K562 (cell line): ENCODE measurements around the gene RAP1A. TPM values are rescaled to one million over a fixed set of nuclear protein-coding genes. Genes with fewer than 3 reads are reported as not detected.

ENCODE experiments used
- MAFK ChIP-seq: IDR thresholded peaks from 2 replicates; pipeline ENCODE4 v1.6.1; 2011; ENCODE audit warnings: low read length, improper control_type of control experiment
- ZNF175 ChIP-seq: fragments of 200-800 bp; sonication (Bioruptor generic); IDR thresholded peaks from 2 replicates; pipeline ENCODE4 v1.6.1; 2016; ENCODE audit warnings: low read depth, mild to moderate bottlenecking, missing genetic modification characterization, missing compliant biosample characterization
- polyA plus RNA-seq, 8 experiments: library from polyadenylated mRNA; depleted of rRNA in 4 of 8; stranded (reverse) in 5 of 8; unstranded in 3 of 8; fragments of >200 nt; fragmentation: Nextera tagmentation in 2 of 8; fragmentation: Illumina TruSeq in 1 of 8; extraction: Ambion mirVana in 2 of 8; extraction: Trizol in 1 of 8; gene quantifications; 2 replicates each; pipeline versions ENCODE4 v1.2.1 to v1.2.3, GENCODE V29; 2011 to 2014; ENCODE audit warnings: inconsistent platforms in 1 of 8, missing spikeins in 1 of 8
- total RNA-seq, 7 experiments: library from RNA; depleted of rRNA in 6 of 7; stranded (reverse); fragments of >200 nt in 6 of 7; fragmentation: Illumina TruSeq in 2 of 7; extraction: Trizol in 2 of 7; gene quantifications; 2 replicates each; pipeline versions ENCODE4 v1.2.1 to v1.2.3, GENCODE V29; 2011 to 2021; ENCODE audit warnings: low replicate concordance in 1 of 7
- TF ChIP-seq, protein P1 (sequence below), 2 experiments: fragments of 450-650 bp; formaldehyde crosslinking in 1 of 2; IDR thresholded peaks; 2 replicates each; pipeline versions ENCODE4 v1.4.0 to v1.6.1; 2014 to 2020; ENCODE audit warnings: mild to moderate bottlenecking in 2 of 2, borderline replicate concordance in 1 of 2, low read depth in 1 of 2
- TF ChIP-seq, protein P2 (sequence below): IDR thresholded peaks from 2 replicates; pipeline ENCODE4 v1.6.1; 2011; ENCODE audit not compliant: insufficient read length; ENCODE audit errors: extremely low read depth
- TF ChIP-seq, protein P3 (sequence below), 2 experiments: fragments of 450-650 bp in 1 of 2; sonication (generic) in 1 of 2; formaldehyde crosslinking in 1 of 2; IDR thresholded peaks; 2 replicates each; pipeline versions ENCODE4 v1.7.1 to v1.9.0; 2016 to 2022; ENCODE audit warnings: inconsistent platforms in 1 of 2, mild to moderate bottlenecking in 1 of 2, missing genetic modification reagents in 1 of 2

Gene RAP1A
- total and polyA plus RNA-seq, 9 of the 15 experiments (the other 6 are each of a cell fraction or from before 2014, with no cell fraction given): 13.4 to 86.2 (median 32.5) TPM

DNA sequence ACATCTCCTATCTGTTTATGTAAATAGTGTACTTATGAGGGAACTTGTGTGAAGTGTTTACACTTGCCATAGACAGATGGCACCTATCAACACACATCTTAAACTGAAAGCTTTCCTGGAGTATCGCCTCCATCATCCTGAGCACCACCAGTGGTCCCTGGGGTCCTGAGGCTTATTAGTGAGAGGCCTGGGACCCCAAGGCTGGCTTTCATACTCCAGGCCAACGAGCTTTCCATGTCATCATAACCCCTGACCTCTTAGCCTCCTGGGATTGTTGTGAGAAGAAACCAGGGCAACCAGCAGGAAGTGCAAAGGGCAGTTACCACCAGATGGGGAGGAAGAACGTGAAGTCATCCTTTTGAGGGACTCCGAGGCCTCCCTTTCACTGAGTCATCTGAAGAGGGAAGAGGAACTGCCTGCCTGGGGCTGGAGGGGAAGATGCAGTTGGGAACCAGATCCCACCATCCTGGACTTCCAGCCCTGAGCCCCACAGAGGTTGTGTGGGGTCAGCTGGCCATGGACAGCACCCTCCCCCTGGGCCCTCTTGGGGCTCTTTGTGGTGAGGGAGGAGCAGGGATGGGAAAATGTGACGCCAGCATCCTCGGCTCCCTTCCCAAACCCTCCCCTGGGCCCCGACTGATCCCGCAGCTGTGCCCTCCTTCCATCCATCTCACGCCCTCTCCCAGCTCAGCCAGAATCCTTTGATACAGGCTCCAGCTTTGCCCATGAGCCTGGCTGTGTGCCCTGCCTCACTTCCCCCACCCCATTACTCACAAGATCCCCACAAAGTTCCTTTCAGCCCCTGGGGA, 113.8 kb downstream of the RAP1A start (continued):
- TF ChIP-seq, protein P1, sequence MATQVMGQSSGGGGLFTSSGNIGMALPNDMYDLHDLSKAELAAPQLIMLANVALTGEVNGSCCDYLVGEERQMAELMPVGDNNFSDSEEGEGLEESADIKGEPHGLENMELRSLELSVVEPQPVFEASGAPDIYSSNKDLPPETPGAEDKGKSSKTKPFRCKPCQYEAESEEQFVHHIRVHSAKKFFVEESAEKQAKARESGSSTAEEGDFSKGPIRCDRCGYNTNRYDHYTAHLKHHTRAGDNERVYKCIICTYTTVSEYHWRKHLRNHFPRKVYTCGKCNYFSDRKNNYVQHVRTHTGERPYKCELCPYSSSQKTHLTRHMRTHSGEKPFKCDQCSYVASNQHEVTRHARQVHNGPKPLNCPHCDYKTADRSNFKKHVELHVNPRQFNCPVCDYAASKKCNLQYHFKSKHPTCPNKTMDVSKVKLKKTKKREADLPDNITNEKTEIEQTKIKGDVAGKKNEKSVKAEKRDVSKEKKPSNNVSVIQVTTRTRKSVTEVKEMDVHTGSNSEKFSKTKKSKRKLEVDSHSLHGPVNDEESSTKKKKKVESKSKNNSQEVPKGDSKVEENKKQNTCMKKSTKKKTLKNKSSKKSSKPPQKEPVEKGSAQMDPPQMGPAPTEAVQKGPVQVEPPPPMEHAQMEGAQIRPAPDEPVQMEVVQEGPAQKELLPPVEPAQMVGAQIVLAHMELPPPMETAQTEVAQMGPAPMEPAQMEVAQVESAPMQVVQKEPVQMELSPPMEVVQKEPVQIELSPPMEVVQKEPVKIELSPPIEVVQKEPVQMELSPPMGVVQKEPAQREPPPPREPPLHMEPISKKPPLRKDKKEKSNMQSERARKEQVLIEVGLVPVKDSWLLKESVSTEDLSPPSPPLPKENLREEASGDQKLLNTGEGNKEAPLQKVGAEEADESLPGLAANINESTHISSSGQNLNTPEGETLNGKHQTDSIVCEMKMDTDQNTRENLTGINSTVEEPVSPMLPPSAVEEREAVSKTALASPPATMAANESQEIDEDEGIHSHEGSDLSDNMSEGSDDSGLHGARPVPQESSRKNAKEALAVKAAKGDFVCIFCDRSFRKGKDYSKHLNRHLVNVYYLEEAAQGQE (IDR thresholded peaks at IDR 0.05; ENCODE audit: borderline replicate concordance): no peak
- TF ChIP-seq, protein P1 (CRISPR knock-in tag; IDR thresholded peaks at IDR 0.05; ENCODE audit: low read depth): peak; percentile 45; the same call in 1 of the 2 replicates
- TF ChIP-seq, protein P2, sequence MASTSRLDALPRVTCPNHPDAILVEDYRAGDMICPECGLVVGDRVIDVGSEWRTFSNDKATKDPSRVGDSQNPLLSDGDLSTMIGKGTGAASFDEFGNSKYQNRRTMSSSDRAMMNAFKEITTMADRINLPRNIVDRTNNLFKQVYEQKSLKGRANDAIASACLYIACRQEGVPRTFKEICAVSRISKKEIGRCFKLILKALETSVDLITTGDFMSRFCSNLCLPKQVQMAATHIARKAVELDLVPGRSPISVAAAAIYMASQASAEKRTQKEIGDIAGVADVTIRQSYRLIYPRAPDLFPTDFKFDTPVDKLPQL: no peak
- TF ChIP-seq ZNF175 (CRISPR knock-in tag) (0 out of 2 replicates have a peak, but pooled peaks have one; percentile 38), MAFK (peak; percentile 59; the same call in 1 of the 2 replicates)
- TF ChIP-seq, protein P3, sequence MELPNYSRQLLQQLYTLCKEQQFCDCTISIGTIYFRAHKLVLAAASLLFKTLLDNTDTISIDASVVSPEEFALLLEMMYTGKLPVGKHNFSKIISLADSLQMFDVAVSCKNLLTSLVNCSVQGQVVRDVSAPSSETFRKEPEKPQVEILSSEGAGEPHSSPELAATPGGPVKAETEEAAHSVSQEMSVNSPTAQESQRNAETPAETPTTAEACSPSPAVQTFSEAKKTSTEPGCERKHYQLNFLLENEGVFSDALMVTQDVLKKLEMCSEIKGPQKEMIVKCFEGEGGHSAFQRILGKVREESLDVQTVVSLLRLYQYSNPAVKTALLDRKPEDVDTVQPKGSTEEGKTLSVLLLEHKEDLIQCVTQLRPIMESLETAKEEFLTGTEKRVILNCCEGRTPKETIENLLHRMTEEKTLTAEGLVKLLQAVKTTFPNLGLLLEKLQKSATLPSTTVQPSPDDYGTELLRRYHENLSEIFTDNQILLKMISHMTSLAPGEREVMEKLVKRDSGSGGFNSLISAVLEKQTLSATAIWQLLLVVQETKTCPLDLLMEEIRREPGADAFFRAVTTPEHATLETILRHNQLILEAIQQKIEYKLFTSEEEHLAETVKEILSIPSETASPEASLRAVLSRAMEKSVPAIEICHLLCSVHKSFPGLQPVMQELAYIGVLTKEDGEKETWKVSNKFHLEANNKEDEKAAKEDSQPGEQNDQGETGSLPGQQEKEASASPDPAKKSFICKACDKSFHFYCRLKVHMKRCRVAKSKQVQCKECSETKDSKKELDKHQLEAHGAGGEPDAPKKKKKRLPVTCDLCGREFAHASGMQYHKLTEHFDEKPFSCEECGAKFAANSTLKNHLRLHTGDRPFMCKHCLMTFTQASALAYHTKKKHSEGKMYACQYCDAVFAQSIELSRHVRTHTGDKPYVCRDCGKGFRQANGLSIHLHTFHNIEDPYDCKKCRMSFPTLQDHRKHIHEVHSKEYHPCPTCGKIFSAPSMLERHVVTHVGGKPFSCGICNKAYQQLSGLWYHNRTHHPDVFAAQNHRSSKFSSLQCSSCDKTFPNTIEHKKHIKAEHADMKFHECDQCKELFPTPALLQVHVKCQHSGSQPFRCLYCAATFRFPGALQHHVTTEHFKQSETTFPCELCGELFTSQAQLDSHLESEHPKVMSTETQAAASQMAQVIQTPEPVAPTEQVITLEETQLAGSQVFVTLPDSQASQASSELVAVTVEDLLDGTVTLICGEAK (IDR thresholded peaks at IDR 0.05): 0 out of 2 replicates have a peak, but pooled peaks have one; percentile 39
- TF ChIP-seq, protein P3 (CRISPR knock-in tag; IDR thresholded peaks at IDR 0.05): no peak
